CD4-positive, alpha-beta T cell treated with Interleukin-1 beta for 1 hour (primary cell): ENCODE results near the gene TEKT3.

ENCODE experiments used
- DNase-seq, 2 donors: peaks; one replicate each; pipeline ENCODE4 v3.0.0-alpha.2; 2020 to 2022

The TEKT3 gene

GRCh38 chr17:15290605-15291004 lies 50.8 kb downstream of the TEKT3 start:
- no peak for DNase-seq

GRCh38 chr17:15289285-15290183 lies 51.9 kb downstream of the TEKT3 start:
- DNase-seq = no peak

GRCh38 chr17:15288859-15289258 lies 52.5 kb downstream of the TEKT3 start:
- no peak for DNase-seq

DNA sequence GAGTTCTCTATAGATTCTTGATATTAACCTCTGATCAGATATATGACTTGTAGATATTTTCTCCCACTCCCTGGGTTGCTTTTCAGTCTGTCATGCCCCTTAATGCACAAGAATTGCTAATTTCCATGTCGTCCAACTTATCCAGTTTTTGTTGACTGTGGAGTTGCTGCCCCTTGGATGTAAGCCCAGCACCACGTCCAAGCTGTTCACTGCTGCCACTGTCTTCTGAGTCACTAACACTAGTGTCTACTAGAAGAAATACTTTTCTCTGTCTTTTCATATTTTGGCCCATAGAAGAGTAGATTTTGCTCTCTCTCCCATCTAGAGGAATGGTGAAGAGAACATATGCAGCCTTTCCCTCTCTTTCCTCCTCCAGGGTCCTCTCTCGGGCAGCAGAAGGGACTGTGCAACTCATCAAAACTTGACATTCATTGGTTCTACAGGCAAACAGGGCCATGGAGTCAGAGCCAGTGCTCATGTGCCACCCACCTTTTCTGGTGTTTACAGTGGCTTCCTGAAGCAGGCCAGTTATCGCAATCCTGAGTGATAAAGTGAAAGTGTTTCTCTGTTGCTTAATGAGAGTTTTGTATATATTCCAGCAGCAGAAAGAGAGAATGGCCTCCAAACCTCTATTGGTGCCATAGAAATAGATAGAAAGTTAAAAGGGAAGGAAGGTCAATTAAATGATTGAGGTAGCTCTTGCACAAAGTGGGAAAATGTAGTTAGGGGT lies 53.7 kb downstream of the TEKT3 start:
- no peak for DNase-seq

- no peak for DNase-seq
Measured at GRCh38 chr17:15285466-15285865, 55.9 kb downstream of the TEKT3 start.

- DNase-seq = no peak
Measured at GRCh38 chr17:15284537-15284936, 56.9 kb downstream of the TEKT3 start.

GRCh38 chr17:15284107-15284506 lies 57.3 kb downstream of the TEKT3 start:
- DNase-seq = no peak

DNA sequence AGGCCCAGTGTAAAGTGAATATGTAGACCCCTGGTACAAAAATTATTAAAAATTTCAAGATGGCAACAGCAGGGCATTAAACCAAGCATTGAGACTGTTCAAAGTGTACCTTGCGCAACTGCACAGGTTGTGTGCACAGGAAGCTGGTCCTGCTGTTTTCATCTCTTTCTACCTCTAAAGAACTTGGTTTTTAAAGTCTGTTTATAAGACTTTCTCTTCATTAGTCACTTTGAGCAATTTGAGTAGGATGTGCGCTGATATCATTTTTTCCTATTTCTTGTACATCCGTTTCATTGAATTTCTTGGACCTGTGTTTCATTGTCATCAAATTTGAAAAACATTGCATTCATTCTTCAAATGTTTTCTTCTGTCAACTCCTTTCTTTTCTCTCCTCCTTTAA lies 59.5 kb downstream of the TEKT3 start:
- DNase-seq = no peak

- no peak for DNase-seq
Measured at GRCh38 chr17:15278924-15279477, 62.4 kb downstream of the TEKT3 start.

DNA sequence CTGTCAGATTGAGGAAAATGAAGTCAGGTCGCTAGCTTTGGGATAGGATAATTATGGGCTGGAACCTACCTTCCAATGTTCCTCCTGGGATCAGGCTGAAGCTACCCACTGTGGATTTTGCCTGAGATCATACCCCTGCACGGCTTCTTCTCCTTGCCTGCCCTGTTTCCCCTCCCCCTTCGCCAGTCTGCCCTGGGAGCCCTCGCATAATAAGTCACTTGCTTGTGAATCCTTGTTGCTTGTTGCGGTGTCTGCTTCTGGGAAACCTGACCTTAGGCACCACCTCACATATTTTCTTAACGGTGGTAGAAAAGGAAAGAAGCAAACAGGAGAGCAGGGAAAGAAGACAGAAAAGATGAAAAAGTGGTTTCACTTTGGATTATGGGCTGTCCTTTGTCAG lies 63.0 kb downstream of the TEKT3 start:
- no peak for DNase-seq

GRCh38 chr17:15274017-15274416 lies 67.4 kb downstream of the TEKT3 start:
- DNase-seq = no peak

DNA sequence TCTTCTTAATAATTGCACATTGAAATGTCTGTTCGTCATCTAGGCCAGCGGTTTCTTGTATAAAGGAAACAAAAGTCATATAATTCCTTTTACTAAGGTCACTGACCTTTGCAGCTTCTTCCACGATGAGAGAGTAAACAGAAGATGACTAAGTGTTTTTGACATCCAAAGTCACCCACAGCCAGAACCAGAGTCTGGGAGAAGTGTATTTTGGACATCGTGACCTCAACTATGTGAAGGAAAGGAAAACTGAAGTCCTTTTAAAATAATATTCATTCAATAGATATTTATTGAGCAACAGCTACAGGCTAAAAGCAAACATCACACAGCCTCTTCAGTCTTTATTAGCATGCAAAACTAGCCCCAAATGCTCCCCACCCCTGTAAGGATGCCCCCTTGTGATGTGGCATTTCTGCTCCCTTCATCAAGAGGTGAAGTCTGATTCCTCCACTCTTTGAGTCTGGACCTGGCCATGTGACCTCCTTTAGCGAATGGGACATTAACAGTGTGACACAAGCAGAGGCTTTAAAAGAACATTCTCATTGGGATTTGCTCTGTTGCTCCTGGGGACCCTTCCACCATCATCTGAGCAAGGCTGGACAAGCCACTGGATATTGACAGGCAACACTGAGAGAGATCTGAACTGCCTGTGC lies 68.1 kb downstream of the TEKT3 start:
- DNase-seq = no peak

GRCh38 chr17:15271741-15272140 lies 69.7 kb downstream of the TEKT3 start:
- DNase-seq = no peak

DNA sequence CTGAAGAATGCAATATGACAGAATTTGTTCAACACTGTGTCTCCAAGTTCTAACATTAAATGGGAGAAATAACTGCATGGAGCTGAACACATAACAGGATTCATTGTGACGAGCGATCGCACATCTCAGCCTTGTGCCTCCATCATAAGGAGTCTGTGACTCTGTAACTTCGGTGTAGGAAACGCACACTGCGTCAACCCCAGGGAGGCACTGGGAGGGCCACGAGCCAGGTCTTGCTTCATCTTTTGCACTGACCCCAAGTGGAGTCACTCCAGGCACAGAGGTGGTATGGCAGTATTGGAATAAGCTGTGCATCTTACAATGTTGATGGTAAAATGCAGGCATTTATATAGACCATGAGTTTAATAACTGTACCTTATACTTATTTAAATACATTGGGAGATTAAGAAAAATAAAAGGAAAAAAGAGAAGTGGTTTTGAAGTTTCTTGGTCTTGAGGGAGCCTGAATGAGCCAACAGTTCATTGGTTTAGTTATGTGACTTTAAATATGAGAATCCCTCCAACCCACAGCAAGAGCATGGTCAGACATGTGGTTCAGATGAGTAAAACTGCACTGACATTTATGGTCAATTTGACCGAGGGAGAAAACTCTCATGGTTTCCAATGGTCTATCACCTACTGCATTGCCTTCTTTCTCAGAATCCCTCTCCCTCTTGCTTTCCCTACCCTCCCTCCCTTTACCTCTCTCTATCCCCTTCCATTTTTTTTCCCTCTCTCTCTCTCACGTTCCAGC lies 70.6 kb downstream of the TEKT3 start:
- DNase-seq = no peak

GRCh38 chr17:15269780-15270089 lies 71.7 kb downstream of the TEKT3 start:
- DNase-seq = no peak

DNA sequence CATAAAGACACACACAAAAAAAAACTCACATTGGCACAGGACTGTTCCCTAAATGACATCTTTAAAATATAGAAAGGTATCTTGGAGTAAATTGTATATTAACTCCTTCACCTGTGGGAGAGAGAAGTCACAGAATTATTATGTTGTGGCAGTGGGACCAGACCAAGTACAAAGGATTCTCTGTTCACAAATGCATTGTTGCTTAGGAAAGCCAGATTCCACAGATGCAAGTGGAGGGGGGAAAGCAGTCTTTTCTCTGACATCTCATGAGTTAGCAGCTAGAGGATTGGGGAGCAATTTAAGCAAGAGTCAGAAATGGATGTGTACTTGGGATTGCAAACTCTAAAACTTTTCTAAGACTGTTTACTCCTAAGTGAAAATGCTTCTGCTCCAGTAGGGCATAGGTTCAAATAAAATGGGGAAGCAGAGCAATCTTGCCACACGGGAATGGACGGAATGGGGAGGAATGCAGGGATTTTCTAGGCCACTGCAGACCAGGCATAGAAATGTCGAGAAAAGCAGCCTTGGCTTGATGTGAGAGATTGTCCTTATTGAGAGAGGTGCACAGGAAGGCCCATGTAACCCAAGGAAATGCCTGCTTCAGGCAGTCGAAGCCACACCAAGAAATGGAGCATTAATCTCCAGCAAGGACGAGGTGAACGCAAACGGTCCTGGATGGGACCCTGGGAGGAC lies 72.2 kb downstream of the TEKT3 start:
- no peak for DNase-seq

DNA sequence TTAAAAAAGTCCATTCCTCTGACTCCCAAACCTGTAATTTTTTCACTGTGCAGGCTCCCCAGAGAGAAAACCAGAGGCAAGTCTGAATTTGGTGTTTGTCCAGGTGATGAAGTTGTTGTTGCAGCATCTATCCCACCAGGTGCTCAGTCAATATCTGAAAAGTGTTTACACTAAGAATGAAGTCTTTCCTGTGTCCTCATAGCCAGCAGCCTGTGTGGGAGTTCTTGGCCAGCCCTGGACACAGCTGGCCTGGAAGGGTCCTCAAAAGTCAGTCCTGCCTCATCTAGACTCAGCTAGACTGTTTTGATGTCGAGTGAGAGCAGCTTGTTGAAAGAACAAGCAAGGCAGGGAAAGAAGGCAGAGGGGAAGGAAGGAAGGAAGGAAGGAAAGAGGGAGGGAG lies 72.9 kb downstream of the TEKT3 start:
- no peak for DNase-seq

GRCh38 chr17:15267996-15268395 lies 73.4 kb downstream of the TEKT3 start:
- no peak for DNase-seq

GRCh38 chr17:15266325-15267125 lies 74.9 kb downstream of the TEKT3 start:
- no peak for DNase-seq

- no peak for DNase-seq
Measured at GRCh38 chr17:15265131-15265530, 76.3 kb downstream of the TEKT3 start, which contains the start of gene PMP22. PMP22 (minus strand) TSS chr17:15265326; CDS start chr17:15260727, 4,599 bp downstream.

GRCh38 chr17:15264542-15264941 lies 76.9 kb downstream of the TEKT3 start:
- no peak for DNase-seq
